ENCODE data around the gene OTUB1. TPM values are rescaled to one million over a fixed set of nuclear protein-coding genes. Genes with fewer than 3 reads are reported as not detected.

OTUB1 gene
- total RNA-seq, 1 experiment from 2014 or later, result 87.0 TPM

- TF ChIP-seq REST (IDR thresholded peaks at IDR 0.05; ENCODE audit: low read depth) (no peak), EZH2 (IDR thresholded peaks at IDR 0.05) (no peak), JUND (IDR thresholded peaks at IDR 0.05) (no peak), ZNF274 (IDR thresholded peaks at IDR 0.05; ENCODE audit: low read depth, low read length) (no peak), FOSL1 (IDR thresholded peaks at IDR 0.05; ENCODE audit: low read depth) (no peak), EZH2phosphoT487 (IDR thresholded peaks at IDR 0.05; ENCODE audit: borderline replicate concordance) (no peak), SIN3A (IDR thresholded peaks at IDR 0.05; ENCODE audit: low read depth) (no peak)
Observed at GRCh38 chr11:64026575-64027205, 40.5 kb downstream of the OTUB1 start (continued).

GRCh38 chr11:64027651-64028397 lies 41.6 kb downstream of the OTUB1 start:
- ChIA-PET POLR2A (no interaction called here), RAD21 (ENCODE audit: low non-redundant PET in 1 of 2, low total read pairs in 2 of 2, uncharacterized antibody in 2 of 2, unreplicated experiment in 2 of 2) (no interaction called here), CTCF (no interaction called here)
- Histone ChIP-seq H4K20me1 (ENCODE audit: insufficient read depth) (no peaks in the 10 kb centered on the region), H3K9me2 (ENCODE audit: insufficient read depth) (no peaks in the 10 kb centered on the region), H3K9ac (ENCODE audit: low read length) (no peak overlapping the region), H3K4me2 (ENCODE audit: low read length) (no peak overlapping the region), H3K27ac (ENCODE audit: low read depth, low read length) (no peak overlapping the region), H3K36me3 (ENCODE audit: control insufficient read depth in 1 of 2, insufficient read depth in 2 of 2, low read length in 2 of 2) (no peaks in the 10 kb centered on the region), H3K4me3 (replicated peaks in 1 of 2; ENCODE audit: low read depth in 1 of 2, low read length in 2 of 2) (no peak overlapping the region), H3K27me3 (ENCODE audit: insufficient read depth, low read length) (no peaks in the 10 kb centered on the region), H3K9me3 (ENCODE audit: control insufficient read depth in 1 of 2, insufficient read depth in 1 of 2, low read depth in 1 of 2, low read length in 2 of 2) (no peaks in the 10 kb centered on the region), H3K79me2 (ENCODE audit: insufficient read depth, low read length) (no peaks in the 10 kb centered on the region), H2AFZ (ENCODE audit: low read depth, low read length, poor library complexity, severe bottlenecking) (no peak overlapping the region), H3K4me1 (ENCODE audit: control insufficient read depth in 1 of 2, insufficient read depth in 2 of 2, low read length in 2 of 2) (peaks cover 0 to 12% of the 10 kb centered on the region in 2 experiments; a peak in 2 of 4 replicates)
- no peak for DNase-seq (ENCODE audit: low read depth, low spot score)
- no TSS peak for BruUV-seq (replicated peaks)
- intact Hi-C loops (cut with micrococcal nuclease), result no loop called here
- no peak for ATAC-seq
- no peak for TF ChIP-seq SP1 (IDR thresholded peaks at IDR 0.05; ENCODE audit: low read depth)
- TF ChIP-seq FOSL1 (IDR thresholded peaks at IDR 0.05; ENCODE audit: low read depth), result no peak
- no peak for TF ChIP-seq MAX (IDR thresholded peaks at IDR 0.05)
- TF ChIP-seq CBX3 (IDR thresholded peaks at IDR 0.05; ENCODE audit: low read depth), result no peak
- no peak for TF ChIP-seq SRF (IDR thresholded peaks at IDR 0.05; ENCODE audit: low read depth)
- no peak for TF ChIP-seq YY1 (IDR thresholded peaks at IDR 0.05; ENCODE audit: extremely low read depth, insufficient replicate concordance, low read depth, low read length)
- no peak for TF ChIP-seq POLR2A (IDR thresholded peaks at IDR 0.05; ENCODE audit: borderline replicate concordance, extremely low read depth, insufficient read depth, insufficient read length)
- no peak for TF ChIP-seq ZBTB33 (IDR thresholded peaks at IDR 0.05; ENCODE audit: extremely low read depth, insufficient replicate concordance, low read length)
- TF ChIP-seq ELF1 (IDR thresholded peaks at IDR 0.05; ENCODE audit: borderline replicate concordance, low read depth), result no peak
- no peak for TF ChIP-seq ZFX (IDR thresholded peaks at IDR 0.05)
- TF ChIP-seq EGR1 (IDR thresholded peaks at IDR 0.05; ENCODE audit: low read depth), result no peak
- no peak for TF ChIP-seq JUND (IDR thresholded peaks at IDR 0.05)
- TF ChIP-seq CTCF (IDR thresholded peaks at IDR 0.05 in 2 of 3, conservative IDR thresholded peaks at IDR 0.05 in 1 of 3; ENCODE audit: borderline replicate concordance in 1 of 3, insufficient read depth in 1 of 3, low read depth in 2 of 3, low read length in 2 of 3), result no peak
